ENCODE results near the gene MFAP2.
"Not testable (repeated sequence)": the region's sequence is repeated elsewhere in the genome, so short reads cannot be mapped to it uniquely, and the experiment has no call there.

MFAP2 gene

DNA sequence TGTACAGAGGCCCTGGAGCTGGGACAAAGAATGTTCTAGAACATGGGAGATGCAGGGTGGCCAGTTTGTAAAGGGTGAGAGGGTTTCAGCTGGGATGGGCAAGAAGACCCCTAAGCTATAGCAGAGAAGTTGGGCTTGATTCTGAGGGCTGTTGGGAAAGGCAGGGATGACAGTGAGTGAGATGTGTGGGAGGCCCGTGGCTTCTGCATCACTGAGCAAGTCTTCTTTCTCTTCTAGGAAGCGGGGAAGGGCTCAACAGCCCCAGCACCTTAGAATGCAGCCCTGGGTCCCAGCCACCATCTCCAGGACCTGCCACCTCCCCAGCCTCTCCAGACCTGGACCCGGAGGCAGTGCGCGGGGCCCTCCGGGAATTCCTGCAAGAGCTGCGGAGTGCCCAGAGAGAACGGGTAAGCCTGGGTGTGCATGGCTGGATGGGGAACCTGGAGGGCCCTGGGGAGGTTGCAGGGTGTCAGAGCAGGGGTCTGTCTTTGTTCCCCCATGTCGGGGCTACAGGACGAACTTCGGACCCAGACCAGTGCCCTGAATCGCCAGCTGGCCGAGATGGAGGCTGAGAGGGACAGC lies 14.8 kb downstream of the MFAP2 start:
- CTCF ChIA-PET, result no interaction called here
- no peak overlapping the region for H3K27ac ChIP-seq

DNA sequence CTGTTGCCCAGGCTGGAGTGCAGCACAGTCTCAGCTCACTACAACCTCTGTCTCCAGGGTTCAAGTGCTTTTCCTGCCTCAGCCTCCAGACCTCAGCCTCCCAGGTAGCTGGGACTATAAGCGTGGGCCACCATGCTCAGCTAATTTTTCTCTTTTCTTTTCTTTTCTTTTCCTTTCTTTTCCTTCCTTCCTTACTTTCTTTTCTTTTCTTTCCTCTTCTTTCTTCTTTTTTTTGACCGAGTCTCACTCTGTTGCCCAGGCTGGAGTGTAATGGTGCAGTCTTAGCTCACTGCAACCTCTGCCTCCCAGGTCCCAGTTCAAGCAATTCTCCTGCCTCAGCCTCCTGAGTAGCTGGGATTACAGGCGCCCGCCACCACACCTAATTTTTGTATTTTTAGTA lies 16.3 kb downstream of the MFAP2 start:
- CTCF ChIA-PET; POLR2A ChIA-PET (ENCODE audit: low non-redundant PET); DNase-seq (ENCODE audit: low spot score); H3K27ac ChIP-seq: not testable (repeated sequence)

More for the DNA sequence above, 14.8 kb downstream of the MFAP2 start:
- POLR2A ChIA-PET (ENCODE audit: low non-redundant PET), result no interaction called here
- DNase-seq (ENCODE audit: low spot score), result no peak
- TF ChIP-seq, protein P1, sequence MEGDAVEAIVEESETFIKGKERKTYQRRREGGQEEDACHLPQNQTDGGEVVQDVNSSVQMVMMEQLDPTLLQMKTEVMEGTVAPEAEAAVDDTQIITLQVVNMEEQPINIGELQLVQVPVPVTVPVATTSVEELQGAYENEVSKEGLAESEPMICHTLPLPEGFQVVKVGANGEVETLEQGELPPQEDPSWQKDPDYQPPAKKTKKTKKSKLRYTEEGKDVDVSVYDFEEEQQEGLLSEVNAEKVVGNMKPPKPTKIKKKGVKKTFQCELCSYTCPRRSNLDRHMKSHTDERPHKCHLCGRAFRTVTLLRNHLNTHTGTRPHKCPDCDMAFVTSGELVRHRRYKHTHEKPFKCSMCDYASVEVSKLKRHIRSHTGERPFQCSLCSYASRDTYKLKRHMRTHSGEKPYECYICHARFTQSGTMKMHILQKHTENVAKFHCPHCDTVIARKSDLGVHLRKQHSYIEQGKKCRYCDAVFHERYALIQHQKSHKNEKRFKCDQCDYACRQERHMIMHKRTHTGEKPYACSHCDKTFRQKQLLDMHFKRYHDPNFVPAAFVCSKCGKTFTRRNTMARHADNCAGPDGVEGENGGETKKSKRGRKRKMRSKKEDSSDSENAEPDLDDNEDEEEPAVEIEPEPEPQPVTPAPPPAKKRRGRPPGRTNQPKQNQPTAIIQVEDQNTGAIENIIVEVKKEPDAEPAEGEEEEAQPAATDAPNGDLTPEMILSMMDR (conservative IDR thresholded peaks at IDR 0.05; ENCODE audit: low read depth), result no peak

DNA sequence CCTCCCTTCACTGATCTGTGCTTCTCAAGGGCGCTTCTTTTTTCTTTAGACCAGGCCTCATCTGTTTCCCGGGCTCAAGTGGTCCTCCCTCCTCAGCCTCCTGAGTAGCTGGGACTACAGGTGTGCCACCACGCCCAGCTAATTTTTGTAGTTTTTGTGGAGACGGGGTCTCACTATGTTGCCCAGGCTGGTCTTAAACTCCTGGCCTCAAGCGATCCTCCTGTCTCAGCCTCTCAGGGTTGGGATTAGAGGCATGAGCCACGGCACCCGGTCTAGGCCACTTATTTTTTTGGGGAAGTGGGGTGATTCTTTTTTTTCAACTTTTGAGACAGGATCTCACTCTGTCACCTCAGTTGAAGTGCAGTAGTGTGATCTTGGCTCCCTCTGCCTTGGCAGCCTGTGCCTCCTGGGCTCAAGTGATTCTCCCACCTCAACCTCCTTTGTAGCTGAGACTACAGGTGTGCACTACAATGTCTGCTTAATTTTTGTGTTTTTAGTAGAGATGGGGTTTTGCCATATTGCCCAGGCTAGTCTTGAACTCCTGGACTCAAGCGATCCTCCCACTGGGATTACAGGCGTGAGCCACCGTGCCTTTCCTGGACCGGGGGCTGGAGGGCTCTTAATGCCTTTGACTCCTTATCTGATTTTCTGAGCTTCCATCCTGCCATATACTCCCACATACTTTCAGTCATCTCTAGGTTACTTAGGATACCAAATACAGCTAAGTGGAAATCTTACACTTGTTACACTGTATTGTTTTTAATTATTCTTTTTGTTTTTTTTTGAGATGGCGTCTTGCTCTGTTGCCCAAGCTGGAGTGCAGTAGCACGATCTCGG lies 18.9 kb downstream of the MFAP2 start:
- CTCF ChIA-PET, result interaction anchor here (0.6 to 2.1 kb wide), 7 partner anchors 10 to 364 kb away, joined by 3 to 13 read pairs (median 5); no protein-coding TSS in a partner anchor
- TF ChIP-seq, protein P1 (conservative IDR thresholded peaks at IDR 0.05; ENCODE audit: low read depth), result no peak
- peak overlapping the region; percentile 73 for H3K27ac ChIP-seq
- POLR2A ChIA-PET (ENCODE audit: low non-redundant PET), result no interaction called here
- DNase-seq (ENCODE audit: low spot score), result no peak

DNA sequence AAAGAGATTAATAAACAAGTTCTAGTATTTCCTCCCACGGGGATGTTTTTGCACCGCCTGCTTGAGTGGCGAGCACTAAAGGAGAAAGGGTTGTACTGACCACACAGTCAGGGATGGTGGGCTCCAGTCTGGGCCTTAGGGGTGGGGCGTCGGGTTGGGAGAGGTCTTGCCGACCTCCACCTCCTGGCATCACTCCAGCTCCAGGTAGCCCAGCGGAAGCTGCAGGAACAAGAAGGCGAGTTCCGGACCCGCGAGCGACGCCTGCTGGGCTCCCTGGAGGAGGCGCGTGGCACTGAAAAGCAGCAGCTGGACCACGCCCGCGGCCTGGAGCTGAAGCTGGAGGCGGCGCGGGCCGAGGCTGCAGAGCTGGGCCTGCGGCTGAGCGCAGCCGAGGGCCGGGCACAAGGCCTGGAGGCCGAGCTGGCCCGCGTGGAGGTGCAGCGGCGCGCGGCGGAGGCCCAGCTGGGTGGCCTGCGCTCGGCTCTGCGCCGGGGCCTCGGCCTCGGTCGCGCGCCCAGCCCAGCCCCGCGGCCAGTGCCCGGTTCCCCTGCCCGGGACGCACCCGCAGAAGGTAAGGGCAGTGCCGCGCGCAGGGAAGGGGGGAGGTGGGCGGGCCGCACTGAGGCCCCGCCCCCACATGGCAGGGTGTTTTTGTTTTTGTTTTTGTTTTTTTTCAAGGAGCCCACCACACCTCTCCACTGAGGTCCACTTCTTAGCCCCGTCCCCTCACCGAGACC lies 19.7 kb downstream of the MFAP2 start:
- peak overlapping the region; percentile 73 for H3K27ac ChIP-seq
- POLR2A ChIA-PET (ENCODE audit: low non-redundant PET), result no interaction called here
- CTCF ChIA-PET, result interaction anchor here (0.6 to 2.1 kb wide), 8 partner anchors 9 to 365 kb away, joined by 3 to 13 read pairs (median 6); no protein-coding TSS in a partner anchor
- TF ChIP-seq, protein P1 (conservative IDR thresholded peaks at IDR 0.05; ENCODE audit: low read depth), result peak; percentile 90
- DNase-seq (ENCODE audit: low spot score), result peak; percentile 53

DNA sequence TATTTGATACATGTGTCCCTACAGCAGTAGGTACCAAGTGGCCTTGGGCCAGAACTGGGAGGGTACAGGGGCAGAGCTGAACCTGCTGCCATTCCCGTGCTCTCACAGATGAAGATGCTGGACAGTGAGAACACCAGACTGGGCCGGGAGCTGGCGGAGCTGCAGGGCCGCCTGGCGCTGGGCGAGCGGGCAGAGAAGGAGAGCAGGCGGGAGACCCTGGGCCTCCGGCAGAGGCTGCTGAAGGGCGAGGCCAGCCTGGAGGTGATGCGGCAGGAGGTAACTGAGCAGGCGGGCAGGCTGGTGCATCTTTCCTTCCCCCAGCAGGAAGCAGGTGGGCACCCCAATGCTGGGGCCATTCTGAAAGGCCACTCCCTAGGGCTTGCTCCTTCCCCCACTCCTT lies 21.9 kb downstream of the MFAP2 start:
- CTCF ChIA-PET, result interaction anchor here (0.5 kb wide), 1 partner anchor 1917 kb away, joined by 4 read pairs; no protein-coding TSS in a partner anchor

DNA sequence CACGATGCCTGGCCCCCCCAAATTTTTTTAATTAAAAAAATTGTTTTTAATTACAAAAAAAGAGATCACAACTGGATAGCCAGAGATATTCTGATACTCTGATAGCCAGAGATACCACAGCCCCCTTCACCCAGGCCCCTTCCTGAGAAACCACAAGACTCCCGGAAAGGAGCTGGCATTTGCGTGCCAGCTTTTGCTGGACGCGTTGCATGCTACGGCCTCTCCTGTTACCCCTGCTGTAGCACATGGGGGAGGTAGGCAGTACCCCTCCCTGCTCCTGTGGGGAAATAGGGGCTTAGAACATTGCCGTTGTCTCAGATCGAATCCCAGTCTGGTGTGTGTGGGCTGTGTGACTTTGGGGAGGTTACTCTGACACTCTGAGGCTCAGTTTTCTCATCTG lies 22.7 kb downstream of the MFAP2 start:
- DNase-seq (ENCODE audit: low spot score), result no peak
- ChIA-PET POLR2A (ENCODE audit: low non-redundant PET) (no interaction called here), CTCF (interaction anchor here (0.5 to 0.7 kb wide), 3 partner anchors 21 to 1918 kb away, joined by 3 to 4 read pairs (median 4); no protein-coding TSS in a partner anchor)
- TF ChIP-seq, protein P1 (conservative IDR thresholded peaks at IDR 0.05; ENCODE audit: low read depth), result no peak
- H3K27ac ChIP-seq, result no peak overlapping the region

More for the DNA sequence above, 21.9 kb downstream of the MFAP2 start:
- DNase-seq (ENCODE audit: low spot score), result no peak
- no peak overlapping the region for H3K27ac ChIP-seq
- TF ChIP-seq, protein P1 (conservative IDR thresholded peaks at IDR 0.05; ENCODE audit: low read depth), result no peak
- POLR2A ChIA-PET (ENCODE audit: low non-redundant PET), result no interaction called here
